Naive B cell (primary cell): ENCODE results near the gene IL9. TPM values are rescaled to one million over a fixed set of nuclear protein-coding genes. Genes with fewer than 3 reads are reported as not detected.

Experiments used
- ATAC-seq, 2 donors: fragments of 150-1000 bp; cut with Tn5 transposase; 2 replicates each; pipeline ENCODE4 v1.10.0; 2021; ENCODE audit warnings: low read depth in 2 of 2, mild to moderate bottlenecking in 2 of 2, moderate library complexity in 2 of 2
- DNase-seq: peaks from one replicate; pipeline ENCODE4 v3.0.0; 2022
- H3K27ac Mint-ChIP-seq, 6 donors: one replicate each; pipeline ENCODE4 v1.8.0; 2020 to 2022; ENCODE audit warnings: mild to moderate bottlenecking in 6 of 6, mixed read lengths in 6 of 6, moderate library complexity in 5 of 6, inconsistent platforms in 2 of 6
- H3K27me3 Mint-ChIP-seq, 3 donors: one replicate each; pipeline ENCODE4 v1.8.0; 2021 to 2022; ENCODE audit warnings: mixed read lengths in 3 of 3, mild to moderate bottlenecking in 1 of 3
- H3K36me3 Mint-ChIP-seq, 2 donors: one replicate each; pipeline ENCODE4 v1.8.0; 2020 to 2022; ENCODE audit warnings: mixed read lengths in 2 of 2, inconsistent platforms in 1 of 2, mild to moderate bottlenecking in 1 of 2
- H3K4me1 Mint-ChIP-seq, 3 donors: one replicate each; pipeline ENCODE4 v1.8.0; 2020 to 2022; ENCODE audit warnings: mixed read lengths in 3 of 3, inconsistent platforms in 1 of 3, mild to moderate bottlenecking in 1 of 3, moderate library complexity in 1 of 3
- H3K4me3 Mint-ChIP-seq, 8 donors: one replicate each; pipeline ENCODE4 v1.8.0; 2020 to 2022; ENCODE audit warnings: mild to moderate bottlenecking in 8 of 8, mixed read lengths in 8 of 8, moderate library complexity in 8 of 8, inconsistent platforms in 2 of 8
- H3K9me3 Mint-ChIP-seq, 7 donors: one replicate each; pipeline ENCODE4 v1.8.0; 2020 to 2022; ENCODE audit warnings: mixed read lengths in 7 of 7, mild to moderate bottlenecking in 5 of 7, inconsistent platforms in 2 of 7, moderate library complexity in 1 of 7
- polyA plus RNA-seq, 6 donors: library from polyadenylated mRNA; unstranded; fragments of 300-500 nt; fragmentation: Illumina TruSeq; gene quantifications; one replicate each; pipeline ENCODE4 v1.2.3, GENCODE V29; 2021; ENCODE audit warnings: low read depth in 6 of 6

IL9 gene
- polyA plus RNA-seq, 6 donors from 2014 or later: not detected

- no peaks in the 10 kb centered on the region for H3K36me3 Mint-ChIP-seq
- H3K9me3 Mint-ChIP-seq: peaks cover 0 to 10% (median 4%) of the 10 kb centered on the region in 7 donors
- H3K27ac Mint-ChIP-seq: no peak overlapping the region
- H3K27me3 Mint-ChIP-seq: peaks cover 38 to 43% (median 41%) of the 10 kb centered on the region in 3 donors
- H3K4me3 Mint-ChIP-seq: no peak overlapping the region
- H3K4me1 Mint-ChIP-seq: no peaks in the 10 kb centered on the region
- ATAC-seq (no peak), DNase-seq (no peak)
These were observed 19.9 kb upstream of the IL9 start for GRCh38 chr5:135915466-135916001.

- ATAC-seq (no peak), DNase-seq (no peak)
- Mint-ChIP-seq H3K9me3 (peaks cover 0 to 14% (median 4%) of the 10 kb centered on the region in 7 donors), H3K4me1 (no peaks in the 10 kb centered on the region), H3K27me3 (peaks cover 32 to 51% (median 49%) of the 10 kb centered on the region in 3 donors), H3K36me3 (no peaks in the 10 kb centered on the region), H3K4me3 (peak overlapping the region in 1 of 8 donors; percentile 9), H3K27ac (no peak overlapping the region)
These were observed 18.3 kb upstream of the IL9 start for GRCh38 chr5:135913713-135914626.

- DNase-seq (no peak), ATAC-seq (no peak)
- H3K27ac Mint-ChIP-seq: no peak overlapping the region
- H3K4me3 Mint-ChIP-seq: no peak overlapping the region
- peaks cover 11 to 41% (median 36%) of the 10 kb centered on the region in 3 donors for H3K27me3 Mint-ChIP-seq
- no peaks in the 10 kb centered on the region for H3K4me1 Mint-ChIP-seq
- H3K36me3 Mint-ChIP-seq: no peaks in the 10 kb centered on the region
- peaks cover 0 to 7% (median 0%) of the 10 kb centered on the region in 7 donors for H3K9me3 Mint-ChIP-seq
These were observed 9.5 kb upstream of the IL9 start for GRCh38 chr5:135905144-135905543.

GRCh38 chr5:135901633-135902032, 6.0 kb upstream of the IL9 start:
- Mint-ChIP-seq H3K27ac (no peak overlapping the region), H3K27me3 (peaks cover 5 to 36% (median 26%) of the 10 kb centered on the region in 3 donors), H3K9me3 (peaks cover 0 to 2% (median 0%) of the 10 kb centered on the region in 7 donors), H3K4me1 (no peaks in the 10 kb centered on the region), H3K36me3 (no peaks in the 10 kb centered on the region), H3K4me3 (no peak overlapping the region)
- ATAC-seq: no peak
- DNase-seq: no peak

DNA sequence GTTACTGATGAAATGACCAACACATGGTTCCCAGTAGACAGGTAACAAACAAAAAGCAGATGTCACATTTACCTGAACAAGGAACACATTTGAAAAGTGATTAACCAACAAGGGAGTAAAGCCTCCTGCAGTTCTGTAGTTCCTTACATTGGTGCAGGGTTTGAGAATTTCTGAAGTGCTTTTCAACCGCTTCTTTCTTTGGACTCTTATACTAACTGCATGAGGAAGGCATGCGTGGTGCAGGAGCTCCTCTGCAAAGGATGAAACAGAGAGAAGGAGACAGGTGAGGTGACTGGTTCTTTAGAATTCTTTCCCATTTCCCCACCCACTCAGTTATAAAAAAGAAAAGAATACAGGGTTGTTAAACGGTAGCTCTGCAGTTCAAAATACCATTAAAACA, 4.6 kb upstream of the IL9 start:
- no peak for ATAC-seq
- Mint-ChIP-seq H3K4me3 (no peak overlapping the region), H3K4me1 (no peaks in the 10 kb centered on the region), H3K9me3 (peaks cover 0 to 2% (median 0%) of the 10 kb centered on the region in 7 donors), H3K27me3 (peaks cover 15 to 36% (median 36%) of the 10 kb centered on the region in 3 donors), H3K27ac (no peak overlapping the region), H3K36me3 (no peaks in the 10 kb centered on the region)
- no peak for DNase-seq

GRCh38 chr5:135898651-135899050, 3.0 kb upstream of the IL9 start:
- DNase-seq (no peak), ATAC-seq (no peak)
- H3K9me3 Mint-ChIP-seq: peaks cover 0 to 2% (median 0%) of the 10 kb centered on the region in 7 donors
- no peaks in the 10 kb centered on the region for H3K36me3 Mint-ChIP-seq
- H3K27me3 Mint-ChIP-seq: peaks cover 15 to 42% (median 36%) of the 10 kb centered on the region in 3 donors
- no peak overlapping the region for H3K27ac Mint-ChIP-seq
- no peak overlapping the region for H3K4me3 Mint-ChIP-seq
- H3K4me1 Mint-ChIP-seq: no peaks in the 10 kb centered on the region

DNA sequence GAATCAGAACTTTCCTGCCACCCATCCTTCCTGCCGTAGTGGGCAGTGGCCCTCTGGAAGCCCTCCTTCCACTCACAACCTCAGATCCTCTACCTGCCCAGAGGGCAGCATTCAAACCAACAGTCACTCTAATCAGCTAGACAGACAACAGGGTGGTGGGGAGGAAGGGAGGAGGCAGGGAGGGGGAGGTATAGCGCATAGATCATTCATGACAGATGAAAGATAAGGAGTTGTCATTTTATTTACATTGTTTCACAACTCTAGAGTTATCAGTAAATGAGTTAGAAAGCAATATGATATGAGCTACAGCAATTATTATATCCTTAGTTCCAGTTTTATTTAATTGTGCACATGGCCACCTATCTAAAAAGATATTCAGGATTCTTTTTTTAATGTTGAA, 852 bp downstream of the IL9 start:
- no peaks in the 10 kb centered on the region for H3K36me3 Mint-ChIP-seq
- no peak for DNase-seq
- H3K27me3 Mint-ChIP-seq: peaks cover 25 to 43% (median 25%) of the 10 kb centered on the region in 3 donors

DNA sequence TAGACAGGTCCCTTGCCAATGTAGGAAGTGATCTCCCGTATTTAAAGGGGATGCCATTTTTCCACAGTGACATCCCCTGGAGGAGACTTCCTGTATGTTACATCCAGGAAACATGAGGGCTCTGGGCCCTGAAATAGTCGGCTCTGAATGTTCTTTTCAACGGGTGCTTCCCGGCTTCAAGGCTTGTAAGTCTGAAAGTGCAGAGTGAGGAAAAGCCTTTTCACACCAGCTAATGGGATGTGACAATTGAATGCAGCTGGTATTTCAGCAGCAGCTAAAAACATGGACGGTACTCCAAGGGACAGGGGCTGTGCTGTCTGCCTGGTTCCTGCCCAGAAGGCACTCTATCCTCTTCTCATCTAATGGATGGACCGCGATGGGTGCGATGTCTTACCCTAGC, 1.4 kb downstream of the IL9 start:
- Mint-ChIP-seq H3K4me3 (no peak overlapping the region), H3K36me3 (no peaks in the 10 kb centered on the region), H3K9me3 (peaks cover 0 to 2% (median 0%) of the 10 kb centered on the region in 7 donors), H3K4me1 (no peaks in the 10 kb centered on the region), H3K27me3 (peaks cover 24 to 43% (median 26%) of the 10 kb centered on the region in 3 donors), H3K27ac (no peak overlapping the region)
- no peak for ATAC-seq
- DNase-seq: no peak

More for the DNA sequence above, 852 bp downstream of the IL9 start:
- no peak overlapping the region for H3K27ac Mint-ChIP-seq
- no peaks in the 10 kb centered on the region for H3K4me1 Mint-ChIP-seq
- no peak overlapping the region for H3K4me3 Mint-ChIP-seq
- H3K9me3 Mint-ChIP-seq: peaks cover 0 to 2% (median 0%) of the 10 kb centered on the region in 7 donors
- no peak for ATAC-seq

- Mint-ChIP-seq H3K36me3 (no peaks in the 10 kb centered on the region), H3K27ac (no peak overlapping the region), H3K27me3 (peaks cover 17 to 43% (median 32%) of the 10 kb centered on the region in 3 donors), H3K4me3 (no peak overlapping the region), H3K4me1 (peaks cover 3 to 8% (median 7%) of the 10 kb centered on the region in 3 donors), H3K9me3 (no peaks in the 10 kb centered on the region)
- ATAC-seq (no peak), DNase-seq (no peak)
These were observed 3.9 kb downstream of the IL9 start for GRCh38 chr5:135891791-135892190.

GRCh38 chr5:135891268-135891667, 4.4 kb downstream of the IL9 start:
- DNase-seq (no peak), ATAC-seq (no peak)
- no peaks in the 10 kb centered on the region for H3K9me3 Mint-ChIP-seq
- H3K4me3 Mint-ChIP-seq: no peak overlapping the region
- peaks cover 3 to 8% (median 7%) of the 10 kb centered on the region in 3 donors for H3K4me1 Mint-ChIP-seq
- no peak overlapping the region for H3K27ac Mint-ChIP-seq
- no peaks in the 10 kb centered on the region for H3K36me3 Mint-ChIP-seq
- peaks cover 17 to 42% (median 31%) of the 10 kb centered on the region in 3 donors for H3K27me3 Mint-ChIP-seq

DNA sequence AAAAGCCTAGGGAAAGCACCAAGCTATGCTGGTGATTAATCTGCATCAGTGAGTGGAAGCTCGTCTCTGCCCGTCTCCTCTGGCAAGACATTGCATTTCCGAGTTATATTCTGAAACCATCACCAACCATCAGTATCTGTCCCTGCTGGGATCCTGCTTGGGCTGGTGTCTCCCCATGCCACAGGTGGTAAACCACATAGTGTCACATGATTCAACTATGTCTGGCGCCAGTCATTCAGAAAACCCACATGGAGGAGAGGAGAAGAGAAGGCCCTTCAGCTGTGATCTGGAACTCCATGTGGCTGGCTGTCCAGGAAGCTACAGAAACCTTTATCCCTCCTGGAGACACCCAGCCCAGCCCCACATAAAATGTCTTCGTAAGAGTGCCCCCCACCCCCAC, 4.8 kb downstream of the IL9 start:
- Mint-ChIP-seq H3K27me3 (peaks cover 17 to 38% (median 27%) of the 10 kb centered on the region in 3 donors), H3K4me1 (peaks cover 3 to 8% (median 7%) of the 10 kb centered on the region in 3 donors), H3K27ac (no peak overlapping the region), H3K4me3 (no peak overlapping the region), H3K9me3 (no peaks in the 10 kb centered on the region), H3K36me3 (no peaks in the 10 kb centered on the region)
- ATAC-seq (no peak), DNase-seq (no peak)

DNA sequence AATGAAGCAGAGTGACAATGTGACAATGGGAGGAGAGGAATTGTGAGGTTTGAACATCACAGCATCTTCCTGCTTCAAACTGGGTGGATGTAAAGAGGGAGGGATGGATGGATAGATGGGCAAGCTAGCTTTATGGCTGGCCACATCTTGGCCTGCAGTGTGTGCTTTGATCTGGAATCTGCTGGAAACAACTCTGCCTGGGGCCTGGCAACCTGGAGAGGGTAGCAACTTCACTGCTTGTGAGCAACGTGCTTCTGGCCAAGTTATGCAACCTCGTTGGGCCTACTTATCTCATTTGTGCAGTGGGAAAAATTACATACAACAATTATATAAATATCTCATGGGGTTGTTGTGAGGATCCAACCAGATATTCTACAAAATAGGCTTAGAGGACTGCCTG, 5.3 kb downstream of the IL9 start:
- Mint-ChIP-seq H3K27me3 (peaks cover 21 to 37% (median 26%) of the 10 kb centered on the region in 3 donors), H3K36me3 (no peaks in the 10 kb centered on the region), H3K27ac (no peak overlapping the region), H3K4me3 (no peak overlapping the region), H3K9me3 (no peaks in the 10 kb centered on the region), H3K4me1 (peaks cover 3 to 8% (median 7%) of the 10 kb centered on the region in 3 donors)
- DNase-seq (no peak), ATAC-seq (no peak)

DNA sequence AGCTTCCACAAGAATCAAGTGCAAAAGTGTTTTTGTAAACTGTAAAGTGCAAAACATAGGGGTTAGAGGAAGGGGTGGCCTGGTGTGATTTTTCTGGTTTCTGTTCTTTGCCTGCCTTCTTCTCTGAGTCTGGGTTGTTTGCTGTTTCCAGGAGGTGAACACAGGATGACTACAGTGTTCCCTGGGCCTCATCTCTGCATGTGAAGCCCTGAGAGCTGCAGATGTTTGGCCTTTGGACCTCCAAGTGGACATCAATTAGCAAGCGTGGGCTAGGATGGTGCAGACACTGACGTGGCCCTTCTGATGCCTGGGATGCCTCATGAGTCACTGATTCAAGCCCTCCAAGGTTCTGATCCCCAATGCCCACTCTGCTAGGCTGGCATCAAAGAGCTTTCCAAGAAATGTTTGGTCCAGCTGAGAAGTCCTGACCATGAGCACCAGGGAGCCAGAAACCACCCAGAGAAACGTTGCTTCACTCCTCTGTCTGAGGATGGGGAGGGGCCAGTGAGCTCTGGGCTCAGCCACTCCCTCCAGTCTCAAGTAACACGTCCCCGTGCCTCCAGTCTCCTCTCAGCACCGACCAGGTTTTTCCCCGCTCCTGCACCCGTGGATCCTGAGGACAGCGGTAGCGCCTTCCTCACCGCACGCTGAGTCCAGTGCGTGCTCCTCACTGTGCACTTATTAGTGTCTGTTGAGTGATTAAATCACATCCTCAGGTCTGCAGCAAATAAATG, 7.6 kb downstream of the IL9 start:
- H3K9me3 Mint-ChIP-seq: no peaks in the 10 kb centered on the region
- no peak for ATAC-seq
- H3K4me1 Mint-ChIP-seq: peaks cover 3 to 8% (median 7%) of the 10 kb centered on the region in 3 donors
- peak overlapping the region in 2 of 6 donors; percentile 22 to 35 for H3K27ac Mint-ChIP-seq
- H3K36me3 Mint-ChIP-seq: no peaks in the 10 kb centered on the region
- peaks cover 19 to 43% (median 38%) of the 10 kb centered on the region in 3 donors for H3K27me3 Mint-ChIP-seq
- peak overlapping the region in 2 of 8 donors; percentile 9 to 51 for H3K4me3 Mint-ChIP-seq
- no peak for DNase-seq
